ENCODE results near the gene PLEKHM3. TPM values are rescaled to one million over a fixed set of nuclear protein-coding genes. Genes with fewer than 3 reads are reported as not detected.

The PLEKHM3 gene
- total and polyA plus RNA-seq, 4 donors = 15.6 to 34.5 (median 18.3) TPM

DNA sequence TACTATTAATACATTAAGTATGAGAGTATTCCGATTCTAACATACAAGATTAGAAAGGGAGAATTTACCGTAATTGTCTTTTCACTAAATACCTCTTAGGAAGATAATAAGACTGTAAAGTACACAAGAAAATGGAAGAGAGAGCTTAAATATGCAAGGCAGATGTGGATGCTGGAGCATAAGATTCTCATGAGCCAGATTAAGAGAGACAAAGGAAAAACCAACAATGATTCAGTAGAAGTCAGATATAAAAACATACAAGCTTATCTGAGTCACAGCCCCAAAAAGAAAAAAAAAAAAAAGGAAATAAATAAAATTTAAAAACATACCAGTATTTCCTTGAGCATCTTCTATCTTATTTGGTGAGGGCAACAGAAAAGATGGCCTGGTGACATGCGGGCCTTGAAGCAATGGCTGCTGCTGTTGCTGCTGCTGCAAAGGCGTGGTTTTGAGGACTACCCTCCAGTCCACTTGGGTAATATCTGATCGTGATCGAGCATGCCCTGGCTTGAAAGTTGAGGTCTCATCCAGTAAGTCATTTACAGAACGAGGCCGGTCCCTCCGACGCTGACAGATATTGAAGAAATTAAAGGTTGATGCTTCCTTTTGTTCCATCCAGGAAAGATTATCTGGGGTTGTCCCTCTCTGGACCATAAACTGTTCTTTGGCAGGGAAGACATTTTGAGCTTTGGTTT lies 24.5 kb downstream of the PLEKHM3 start:
- Histone ChIP-seq H3K4me3 (ENCODE audit: low read depth, low read length) (no peak overlapping the region), H3K4me1 (ENCODE audit: control insufficient read depth, insufficient read depth, low read length) (no peaks in the 10 kb centered on the region), H3K9me3 (ENCODE audit: control insufficient read depth, insufficient read depth, low read length) (no peaks in the 10 kb centered on the region), H3K27ac (ENCODE audit: low read depth, low read length) (no peak overlapping the region), H3K36me3 (ENCODE audit: control insufficient read depth, insufficient read depth, low read length) (peaks cover 11% of the 10 kb centered on the region), H3K27me3 (ENCODE audit: control insufficient read depth, insufficient read depth, low read length) (no peaks in the 10 kb centered on the region)
- DNase-seq (ENCODE audit: low read depth in 4 of 6, low spot score in 6 of 6) = no peak
- WGBS (ENCODE audit: insufficient coverage) = 100% methylated on average over 4 of the region's 10 CpGs

- Histone ChIP-seq H3K9me3 (ENCODE audit: control insufficient read depth, insufficient read depth, low read length) (no peaks in the 10 kb centered on the region), H3K27me3 (ENCODE audit: control insufficient read depth, insufficient read depth, low read length) (no peaks in the 10 kb centered on the region), H3K36me3 (ENCODE audit: control insufficient read depth, insufficient read depth, low read length) (peaks cover 11% of the 10 kb centered on the region), H3K4me1 (ENCODE audit: control insufficient read depth, insufficient read depth, low read length) (no peaks in the 10 kb centered on the region), H3K27ac (ENCODE audit: low read depth, low read length) (no peak overlapping the region), H3K4me3 (ENCODE audit: low read depth, low read length) (no peak overlapping the region)
- 83% methylated on average over 1 of the region's 2 CpGs for WGBS (ENCODE audit: insufficient coverage)
- no peak for DNase-seq (ENCODE audit: low read depth in 4 of 6, low spot score in 6 of 6)
Observed at GRCh38 chr2:207996848-207997247, 28.5 kb downstream of the PLEKHM3 start.

DNA sequence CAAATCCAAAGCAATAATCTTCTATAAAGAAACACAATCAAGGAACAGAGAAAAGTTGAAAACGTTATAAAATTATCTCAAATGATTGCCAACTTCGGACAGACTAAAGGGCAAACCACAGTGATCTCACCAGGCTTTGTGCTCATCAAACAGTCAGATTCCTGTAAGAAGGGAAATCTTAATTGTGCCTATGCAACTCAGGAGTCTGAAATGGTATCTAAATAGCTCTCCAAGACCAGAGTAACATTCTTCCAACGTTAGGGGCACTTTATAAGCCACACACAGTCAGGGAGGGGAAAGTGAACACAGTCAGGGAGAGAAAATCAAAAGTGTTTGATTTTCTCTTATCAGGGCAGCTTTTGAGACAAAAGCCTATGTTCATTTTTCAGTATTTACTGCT lies 29.4 kb downstream of the PLEKHM3 start:
- WGBS (ENCODE audit: insufficient coverage) = no CpG with 5 or more reads among the region's 3 CpGs
- no peak overlapping the region for H3K4me3 ChIP-seq (ENCODE audit: low read depth, low read length)
- no peaks in the 10 kb centered on the region for H3K4me1 ChIP-seq (ENCODE audit: control insufficient read depth, insufficient read depth, low read length)
- H3K27ac ChIP-seq (ENCODE audit: low read depth, low read length) = no peak overlapping the region
- no peaks in the 10 kb centered on the region for H3K9me3 ChIP-seq (ENCODE audit: control insufficient read depth, insufficient read depth, low read length)
- H3K27me3 ChIP-seq (ENCODE audit: control insufficient read depth, insufficient read depth, low read length) = no peaks in the 10 kb centered on the region
- no peak for DNase-seq (ENCODE audit: low read depth in 4 of 6, low spot score in 6 of 6)
- H3K36me3 ChIP-seq (ENCODE audit: control insufficient read depth, insufficient read depth, low read length) = peaks cover 8% of the 10 kb centered on the region

DNA sequence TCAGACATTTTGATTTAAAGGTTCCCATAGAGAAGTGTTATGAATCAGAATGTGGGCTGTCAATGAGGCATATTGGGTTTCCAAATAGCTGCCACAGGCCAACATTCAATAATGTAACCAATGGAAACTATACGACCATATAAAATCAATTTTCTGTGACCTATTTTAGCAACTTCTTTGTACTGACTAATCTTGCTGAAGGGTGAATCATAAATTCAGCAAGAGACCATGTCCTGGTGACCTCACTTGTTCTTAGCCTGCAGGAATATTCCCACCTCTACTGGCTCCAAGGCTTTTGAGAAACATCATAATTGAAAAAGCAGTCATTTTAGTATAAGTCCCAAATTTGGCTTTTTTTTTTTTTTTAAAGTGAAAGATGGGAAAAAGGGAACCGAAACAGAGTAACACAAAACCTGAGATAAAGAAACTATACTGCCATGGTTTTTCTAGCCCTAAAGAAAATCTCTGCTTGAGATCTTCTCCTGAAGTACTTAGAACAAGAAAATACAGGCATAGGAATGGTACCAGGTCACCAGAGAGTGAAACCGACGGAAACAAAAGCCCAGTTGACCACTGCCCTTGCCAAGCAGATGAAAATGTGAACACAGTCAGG lies 32.1 kb downstream of the PLEKHM3 start:
- no peaks in the 10 kb centered on the region for H3K36me3 ChIP-seq (ENCODE audit: control insufficient read depth, insufficient read depth, low read length)
- H3K9me3 ChIP-seq (ENCODE audit: control insufficient read depth, insufficient read depth, low read length) = no peaks in the 10 kb centered on the region
- H3K27me3 ChIP-seq (ENCODE audit: control insufficient read depth, insufficient read depth, low read length) = no peaks in the 10 kb centered on the region
- no peak overlapping the region for H3K4me3 ChIP-seq (ENCODE audit: low read depth, low read length)
- H3K4me1 ChIP-seq (ENCODE audit: control insufficient read depth, insufficient read depth, low read length) = no peaks in the 10 kb centered on the region
- no peak for DNase-seq (ENCODE audit: low read depth in 4 of 6, low spot score in 6 of 6)
- H3K27ac ChIP-seq (ENCODE audit: low read depth, low read length) = no peak overlapping the region
- WGBS (ENCODE audit: insufficient coverage) = 56% methylated on average over 2 of the region's 4 CpGs

GRCh38 chr2:207991944-207992343 lies 33.4 kb downstream of the PLEKHM3 start:
- no peak overlapping the region for H3K27ac ChIP-seq (ENCODE audit: low read depth, low read length)
- H3K27me3 ChIP-seq (ENCODE audit: control insufficient read depth, insufficient read depth, low read length) = no peaks in the 10 kb centered on the region
- DNase-seq (ENCODE audit: low read depth in 4 of 6, low spot score in 6 of 6) = no peak
- WGBS (ENCODE audit: insufficient coverage) = no CpG with 5 or more reads among the region's 1 CpG
- no peaks in the 10 kb centered on the region for H3K4me1 ChIP-seq (ENCODE audit: control insufficient read depth, insufficient read depth, low read length)
- H3K36me3 ChIP-seq (ENCODE audit: control insufficient read depth, insufficient read depth, low read length) = no peaks in the 10 kb centered on the region
- H3K9me3 ChIP-seq (ENCODE audit: control insufficient read depth, insufficient read depth, low read length) = no peaks in the 10 kb centered on the region
- no peak overlapping the region for H3K4me3 ChIP-seq (ENCODE audit: low read depth, low read length)

DNA sequence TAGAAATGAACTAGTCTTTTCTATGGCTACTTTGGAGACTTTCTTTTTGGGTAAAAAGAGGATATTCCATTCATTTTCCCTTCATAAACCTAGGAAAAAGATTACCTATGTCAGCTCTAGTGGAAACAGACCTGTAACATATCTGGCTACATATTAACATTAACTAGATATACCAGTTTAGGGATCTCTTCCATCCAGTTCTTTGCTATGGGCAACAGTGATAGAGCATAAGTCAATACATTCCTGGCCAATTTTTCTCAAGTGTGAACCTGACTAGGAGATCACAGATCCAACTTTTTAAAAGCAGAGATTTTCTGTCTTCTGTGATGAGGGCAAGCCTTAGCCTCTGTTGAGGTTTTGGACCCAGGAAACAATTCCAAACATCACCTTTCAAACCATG lies 34.5 kb downstream of the PLEKHM3 start:
- Histone ChIP-seq H3K36me3 (ENCODE audit: control insufficient read depth, insufficient read depth, low read length) (no peaks in the 10 kb centered on the region), H3K27me3 (ENCODE audit: control insufficient read depth, insufficient read depth, low read length) (no peaks in the 10 kb centered on the region), H3K4me1 (ENCODE audit: control insufficient read depth, insufficient read depth, low read length) (no peaks in the 10 kb centered on the region), H3K9me3 (ENCODE audit: control insufficient read depth, insufficient read depth, low read length) (no peaks in the 10 kb centered on the region), H3K27ac (ENCODE audit: low read depth, low read length) (no peak overlapping the region), H3K4me3 (ENCODE audit: low read depth, low read length) (no peak overlapping the region)
- DNase-seq (ENCODE audit: low read depth in 4 of 6, low spot score in 6 of 6) = no peak

- H3K9me3 ChIP-seq (ENCODE audit: control insufficient read depth, insufficient read depth, low read length) = no peaks in the 10 kb centered on the region
- DNase-seq (ENCODE audit: low read depth in 4 of 6, low spot score in 6 of 6) = no peak
- no peak overlapping the region for H3K4me3 ChIP-seq (ENCODE audit: low read depth, low read length)
- no peaks in the 10 kb centered on the region for H3K4me1 ChIP-seq (ENCODE audit: control insufficient read depth, insufficient read depth, low read length)
- no peaks in the 10 kb centered on the region for H3K36me3 ChIP-seq (ENCODE audit: control insufficient read depth, insufficient read depth, low read length)
- H3K27ac ChIP-seq (ENCODE audit: low read depth, low read length) = no peak overlapping the region
- WGBS (ENCODE audit: insufficient coverage) = no CpG with 5 or more reads among the region's 3 CpGs
- H3K27me3 ChIP-seq (ENCODE audit: control insufficient read depth, insufficient read depth, low read length) = no peaks in the 10 kb centered on the region
Observed at GRCh38 chr2:207988975-207989374, 36.4 kb downstream of the PLEKHM3 start.

DNA sequence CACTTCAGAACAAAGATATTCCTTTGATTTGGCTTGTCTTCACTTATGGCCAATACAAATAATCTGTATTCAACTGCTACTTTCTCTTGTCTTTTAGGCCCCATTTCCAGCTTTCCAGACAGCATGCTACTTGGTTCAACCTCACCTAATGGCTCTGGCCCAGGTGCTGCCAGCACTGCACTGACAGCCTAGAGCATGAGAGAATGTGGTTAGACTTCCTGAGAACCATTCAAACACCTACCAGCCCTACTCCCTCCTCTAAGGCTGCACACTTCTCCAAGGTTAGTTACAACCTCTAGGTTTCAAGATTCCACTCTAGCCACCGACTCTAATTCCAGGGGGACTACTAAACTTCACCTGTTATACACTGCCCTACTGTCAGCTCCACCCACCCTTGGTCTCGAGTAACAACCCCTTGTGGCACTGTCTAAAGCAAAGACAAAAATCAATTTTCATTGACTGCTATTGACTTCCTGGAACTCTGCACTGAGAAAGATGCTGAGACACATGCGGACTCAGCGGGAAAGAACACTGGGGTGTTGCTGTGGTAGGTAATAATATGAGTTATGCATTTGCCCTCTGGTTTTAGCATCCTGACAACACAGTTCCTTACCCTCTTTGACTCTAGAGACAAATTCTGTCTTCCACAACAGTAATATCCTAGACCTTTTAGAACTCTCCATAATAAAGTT lies 38.2 kb downstream of the PLEKHM3 start:
- no peaks in the 10 kb centered on the region for H3K27me3 ChIP-seq (ENCODE audit: control insufficient read depth, insufficient read depth, low read length)
- 88% methylated on average over 2 of the region's 4 CpGs for WGBS (ENCODE audit: insufficient coverage)
- no peaks in the 10 kb centered on the region for H3K4me1 ChIP-seq (ENCODE audit: control insufficient read depth, insufficient read depth, low read length)
- no peak overlapping the region for H3K27ac ChIP-seq (ENCODE audit: low read depth, low read length)
- no peak for DNase-seq (ENCODE audit: low read depth in 4 of 6, low spot score in 6 of 6)
- H3K9me3 ChIP-seq (ENCODE audit: control insufficient read depth, insufficient read depth, low read length) = no peaks in the 10 kb centered on the region
- no peaks in the 10 kb centered on the region for H3K36me3 ChIP-seq (ENCODE audit: control insufficient read depth, insufficient read depth, low read length)
- no peak overlapping the region for H3K4me3 ChIP-seq (ENCODE audit: low read depth, low read length)

DNA sequence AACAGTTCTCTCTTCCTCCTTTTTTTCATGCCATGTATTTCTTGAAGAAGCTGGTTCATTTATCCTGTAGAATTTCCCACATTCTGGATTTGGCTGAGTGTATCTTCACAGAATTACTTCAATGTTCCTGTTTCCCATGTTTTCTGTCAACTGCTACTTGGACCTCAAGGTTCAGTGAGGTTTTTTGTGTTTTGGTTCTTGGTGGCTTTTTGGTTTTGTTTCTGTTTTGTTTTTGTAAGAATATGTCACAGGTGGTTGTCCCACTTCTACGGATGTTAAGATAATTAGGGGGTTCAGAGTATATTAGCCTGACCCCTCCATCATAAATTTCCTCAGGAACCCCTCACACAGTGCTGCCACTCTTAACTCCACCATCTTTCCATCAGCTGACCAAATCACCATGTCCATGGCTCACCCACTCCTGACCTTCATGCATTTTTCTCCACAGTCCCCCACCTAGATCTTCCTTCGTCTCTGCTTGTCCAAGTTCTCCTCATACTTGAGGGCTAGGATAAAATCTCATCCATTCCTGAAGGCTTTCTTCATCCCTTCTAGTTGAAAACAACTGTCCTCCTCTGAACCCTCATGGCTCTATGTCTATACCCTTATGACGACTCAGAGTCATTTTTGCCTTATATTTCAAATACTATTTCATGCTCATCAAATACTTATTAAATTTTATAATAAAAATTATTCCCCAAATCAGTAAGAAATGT lies 40.4 kb downstream of the PLEKHM3 start:
- DNase-seq (ENCODE audit: low read depth in 4 of 6, low spot score in 6 of 6) = no peak
- Histone ChIP-seq H3K4me3 (ENCODE audit: low read depth, low read length) (no peak overlapping the region), H3K4me1 (ENCODE audit: control insufficient read depth, insufficient read depth, low read length) (no peaks in the 10 kb centered on the region), H3K27ac (ENCODE audit: low read depth, low read length) (no peak overlapping the region), H3K27me3 (ENCODE audit: control insufficient read depth, insufficient read depth, low read length) (no peaks in the 10 kb centered on the region), H3K36me3 (ENCODE audit: control insufficient read depth, insufficient read depth, low read length) (no peaks in the 10 kb centered on the region), H3K9me3 (ENCODE audit: control insufficient read depth, insufficient read depth, low read length) (no peaks in the 10 kb centered on the region)
- 93% methylated on average over 1 of the region's 3 CpGs for WGBS (ENCODE audit: insufficient coverage)
